GM12865 (cell line): ENCODE data around the gene HYAL3.
"Not testable (repeated sequence)": the region's sequence is repeated elsewhere in the genome, so short reads cannot be mapped to it uniquely, and the experiment has no call there.

Experiments used
- DNase-seq: peaks from one replicate; pipeline ENCODE4 v3.0.0; 2010; ENCODE audit warnings: low read depth
- H3K4me3 ChIP-seq: 2 replicates; pipeline ENCODE4 v1.5.1; 2011; ENCODE audit warnings: mild to moderate bottlenecking, low read depth, low read length, control low read depth
- CTCF ChIP-seq: IDR thresholded peaks from 2 replicates; pipeline ENCODE4 v1.5.1; 2011; ENCODE audit warnings: low read length, control low read depth, low read depth, inconsistent platforms; ENCODE audit not compliant: insufficient read depth; ENCODE audit errors: missing control alignments

Gene HYAL3

GRCh38 chr3:50245831-50246516, 53.2 kb downstream of the HYAL3 start:
- TF ChIP-seq CTCF, result peak; percentile 97
- H3K4me3 ChIP-seq, result peak overlapping the region; percentile 55
- DNase-seq, result peak; percentile 90

- H3K4me3 ChIP-seq, result peak overlapping the region; percentile 55
- no peak for TF ChIP-seq CTCF
- no peak for DNase-seq
Measured at GRCh38 chr3:50245251-50245745, 53.9 kb downstream of the HYAL3 start.

- H3K4me3 ChIP-seq, DNase-seq: not testable (repeated sequence)
Measured at GRCh38 chr3:50244813-50245212, 54.4 kb downstream of the HYAL3 start.

GRCh38 chr3:50243543-50243895, 55.7 kb downstream of the HYAL3 start:
- TF ChIP-seq CTCF, result no peak
- H3K4me3 ChIP-seq, result no peak overlapping the region
- no peak for DNase-seq

GRCh38 chr3:50242851-50243542, 56.2 kb downstream of the HYAL3 start:
- no peak overlapping the region for H3K4me3 ChIP-seq
- no peak for TF ChIP-seq CTCF
- DNase-seq, result peak; percentile 58
